K562 (cell line): ENCODE results near the gene TSPAN14. TPM values are rescaled to one million over a fixed set of nuclear protein-coding genes. Genes with fewer than 3 reads are reported as not detected.

Experiments used
- ATAC-seq: fragments of 200-7000 bp; cut with Tn5 transposase; 3 replicates; pipeline ENCODE4 v1.9.1; 2020; ENCODE audit warnings: moderate library complexity
- BruUV-seq: library from RNA; stranded (reverse); fragments of 400-500 nt; replicated peaks from 2 replicates; lab custom pipeline; 2021; lab: Mats Ljungman, UMichigan
- CTCF ChIA-PET: fragments of 300-600 bp; formaldehyde crosslinking; extraction: SDS; loops from one replicate; lab custom pipeline; 2021; ENCODE audit warnings: low intra/inter-chr PET ratio; lab: Yijun Ruan, JAX
- POLR2A ChIA-PET: fragments of 300-600, 350-650 bp; sonication (Branson Sonifier 250); formaldehyde crosslinking; extraction: SDS; loops from one replicate; lab custom pipeline; 2021; ENCODE audit warnings: antibody characterized with exemption, inconsistent platforms; lab: Yijun Ruan, JAX
- DNase-seq, 4 experiments: peaks; one replicate each; pipeline versions ENCODE4 v3.0.0 to v3.0.0-alpha.2; 2011 to 2018; ENCODE audit warnings: low spot score in 3 of 4, mixed read lengths in 3 of 4; ENCODE audit errors: extremely low read depth in 1 of 4
- FAIRE-seq: peaks from 2 replicates; lab custom pipeline; 2011; peaks lifted over from hg19 to GRCh38; lab: Jason Lieb, UNC
- H2AFZ ChIP-seq: 2 replicates; pipeline ENCODE4 v1.6.0; 2011; ENCODE audit warnings: low read depth, low read length, control low read depth, inconsistent platforms
- H3K27ac ChIP-seq: fragments of 200-600 bp; 3 replicates; pipeline ENCODE4 v1.8.0; 2011; ENCODE audit warnings: low read depth, mild to moderate bottlenecking, control low read depth, inconsistent platforms, low read length, moderate library complexity, mixed read lengths; ENCODE audit errors: extremely low read depth
- H3K27me3 ChIP-seq, 2 experiments: fragments of 300-600 bp in 1 of 2; 2 replicates in 1 of 2; 3 replicates in 1 of 2; pipeline versions ENCODE4 v1.6.0 to v1.8.0; 2011; ENCODE audit warnings: inconsistent platforms in 2 of 2, low read length in 2 of 2, mild to moderate bottlenecking in 1 of 2, mixed read lengths in 1 of 2, moderate library complexity in 1 of 2; ENCODE audit not compliant: control insufficient read depth in 2 of 2, insufficient read depth in 2 of 2
- H3K36me3 ChIP-seq: fragments of 300-600 bp; 3 replicates; pipeline ENCODE4 v1.8.0; 2011; ENCODE audit warnings: mild to moderate bottlenecking, low read length, inconsistent platforms; ENCODE audit not compliant: control insufficient read depth, insufficient read depth
- H3K4me1 ChIP-seq, 2 experiments: fragments of 200-600 bp in 1 of 2; replicated peaks in 1 of 2; 2 replicates in 1 of 2; 3 replicates in 1 of 2; pipeline versions ENCODE4 v1.5.1 to v1.8.0; 2011; ENCODE audit warnings: inconsistent platforms in 2 of 2, low read length in 2 of 2, mild to moderate bottlenecking in 1 of 2, mixed read lengths in 1 of 2, moderate library complexity in 1 of 2; ENCODE audit not compliant: control insufficient read depth in 2 of 2, insufficient read depth in 2 of 2
- H3K4me2 ChIP-seq: 2 replicates; pipeline ENCODE4 v1.6.1; 2011; ENCODE audit warnings: low read length, control low read depth, inconsistent platforms, mixed read lengths; ENCODE audit not compliant: insufficient read depth
- H3K4me3 ChIP-seq: fragments of 200-600 bp; sonication (generic), shearing (Covaris generic); 2 replicates; pipeline ENCODE4 v1.5.1; 2016; ENCODE audit warnings: control low read depth, inconsistent platforms
- H3K79me2 ChIP-seq: fragments of 200-600 bp; 3 replicates; pipeline ENCODE4 v1.8.0; 2011; ENCODE audit warnings: low read length, inconsistent platforms; ENCODE audit not compliant: control insufficient read depth, insufficient read depth
- H3K9ac ChIP-seq, 2 experiments: 2 replicates each; pipeline versions ENCODE4 v1.6.0 to v1.6.1; 2011; ENCODE audit warnings: low read depth in 2 of 2, low read length in 2 of 2, control low read depth in 1 of 2, inconsistent platforms in 1 of 2, mild to moderate bottlenecking in 1 of 2, mixed read lengths in 1 of 2; ENCODE audit not compliant: insufficient read depth in 1 of 2
- H3K9me1 ChIP-seq: one replicate; pipeline ENCODE4 v1.6.0; 2011; ENCODE audit warnings: inconsistent platforms, mild to moderate bottlenecking, low read length, moderate library complexity; ENCODE audit not compliant: control insufficient read depth, insufficient read depth
- H3K9me3 ChIP-seq: replicated peaks from 2 replicates; pipeline ENCODE4 v1.5.1; 2011; ENCODE audit warnings: low read depth, low read length, inconsistent platforms; ENCODE audit not compliant: control insufficient read depth, insufficient read depth
- H4K20me1 ChIP-seq: replicated peaks from 2 replicates; pipeline ENCODE4 v1.6.1; 2011; ENCODE audit warnings: low read length, inconsistent platforms, mixed read lengths; ENCODE audit not compliant: control insufficient read depth, insufficient read depth
- ARNT ChIP-seq, 2 experiments: fragments of 450-650 bp; IDR thresholded peaks; 2 replicates each; pipeline ENCODE4 v1.6.1; 2016; ENCODE audit warnings: mild to moderate bottlenecking in 1 of 2
- EHMT2 ChIP-seq: fragments of 450-650 bp; IDR thresholded peaks from 2 replicates; pipeline ENCODE4 v1.6.1; 2018; ENCODE audit warnings: antibody characterized with exemption
- ELF2 ChIP-seq: fragments of 250-450 bp; sonication (Bioruptor Pico); IDR thresholded peaks from 2 replicates; pipeline ENCODE4 v1.5.0; 2021; ENCODE audit warnings: mild to moderate bottlenecking
- FIP1L1 ChIP-seq: fragments of 200-400 bp; formaldehyde crosslinking; IDR thresholded peaks from 2 replicates; pipeline ENCODE4 v1.6.1; 2018; ENCODE audit warnings: mild to moderate bottlenecking, low read depth, low read length; ENCODE audit not compliant: poor library complexity, severe bottlenecking
- GABPA ChIP-seq: fragments of 200-800 bp; sonication (Bioruptor generic); conservative IDR thresholded peaks from 2 replicates; pipeline ENCODE4 v1.6.1; 2016; ENCODE audit warnings: low read depth, missing genetic modification characterization, missing compliant biosample characterization
- MAFF ChIP-seq: IDR thresholded peaks from 2 replicates; pipeline ENCODE4 v1.6.1; 2012; ENCODE audit warnings: low read length, improper control_type of control experiment
- MCM5 ChIP-seq: fragments of 450-650 bp; IDR thresholded peaks from 2 replicates; pipeline ENCODE4 v1.6.1; 2016; ENCODE audit warnings: low read depth
- MIER1 ChIP-seq: fragments of 450-650 bp; IDR thresholded peaks from 2 replicates; pipeline ENCODE4 v1.6.1; 2016; ENCODE audit warnings: antibody characterized with exemption, mild to moderate bottlenecking, low read depth
- PHF21A ChIP-seq: fragments of 450-650 bp; IDR thresholded peaks from 2 replicates; pipeline ENCODE4 v1.6.1; 2017; ENCODE audit warnings: low read depth, borderline replicate concordance
- SMARCA5 ChIP-seq: fragments of 450-650 bp; IDR thresholded peaks from 2 replicates; pipeline ENCODE4 v1.6.1; 2016
- TCF7L2 ChIP-seq: fragments of 150-350 bp; IDR thresholded peaks from 2 replicates; pipeline ENCODE4 v1.6.1; 2016; ENCODE audit warnings: low read depth, mild to moderate bottlenecking, low read length, moderate library complexity
- ZFX ChIP-seq: sonication (generic); formaldehyde crosslinking; IDR thresholded peaks from 2 replicates; pipeline ENCODE4 v1.8.0; 2022; ENCODE audit warnings: mild to moderate bottlenecking, missing genetic modification reagents, moderate library complexity
- WGBS: fragments of 100-300 bp; shearing (Covaris generic); methylation state at CpG from one replicate; pipeline ENCODE4 v1.1.6; 2016; ENCODE audit warnings: low coverage, mixed read lengths; ENCODE audit not compliant: insufficient coverage; ENCODE audit errors: missing lambda C conversion rate; 5-methylcytosine and 5-hydroxymethylcytosine counted together
- in situ Hi-C: fragments of 300-500 bp; cut with MboI; formaldehyde crosslinking; loops from 4 replicates; pipeline ENCODE4 v1.15.0; 2018; ENCODE audit warnings: inconsistent platforms, mixed read lengths
- intact Hi-C: fragments of 100-400 bp; cut with micrococcal nuclease; formaldehyde crosslinking; loops from 2 replicates; pipeline ENCODE4 v1.14.2; 2022
- polyA plus RNA-seq, 8 experiments: library from polyadenylated mRNA; depleted of rRNA in 4 of 8; stranded (reverse) in 5 of 8; unstranded in 3 of 8; fragments of >200 nt; fragmentation: Nextera tagmentation in 2 of 8; fragmentation: Illumina TruSeq in 1 of 8; extraction: Ambion mirVana in 2 of 8; extraction: Trizol in 1 of 8; gene quantifications; 2 replicates each; pipeline versions ENCODE4 v1.2.1 to v1.2.3, GENCODE V29; 2011 to 2014; ENCODE audit warnings: inconsistent platforms in 1 of 8, missing spikeins in 1 of 8
- total RNA-seq, 7 experiments: library from RNA; depleted of rRNA in 6 of 7; stranded (reverse); fragments of >200 nt in 6 of 7; fragmentation: Illumina TruSeq in 2 of 7; extraction: Trizol in 2 of 7; gene quantifications; 2 replicates each; pipeline versions ENCODE4 v1.2.1 to v1.2.3, GENCODE V29; 2011 to 2021; ENCODE audit warnings: low replicate concordance in 1 of 7
- TF ChIP-seq, protein P1 (sequence below): fragments of 450-650 bp; IDR thresholded peaks from 2 replicates; pipeline ENCODE4 v1.6.1; 2016; ENCODE audit warnings: low read depth, mild to moderate bottlenecking, moderate library complexity

The TSPAN14 gene
- total and polyA plus RNA-seq, 9 of the 15 experiments (the other 6 are each of a cell fraction or from before 2014, with no cell fraction given): 5.8 to 92.9 (median 23.3) TPM

DNA sequence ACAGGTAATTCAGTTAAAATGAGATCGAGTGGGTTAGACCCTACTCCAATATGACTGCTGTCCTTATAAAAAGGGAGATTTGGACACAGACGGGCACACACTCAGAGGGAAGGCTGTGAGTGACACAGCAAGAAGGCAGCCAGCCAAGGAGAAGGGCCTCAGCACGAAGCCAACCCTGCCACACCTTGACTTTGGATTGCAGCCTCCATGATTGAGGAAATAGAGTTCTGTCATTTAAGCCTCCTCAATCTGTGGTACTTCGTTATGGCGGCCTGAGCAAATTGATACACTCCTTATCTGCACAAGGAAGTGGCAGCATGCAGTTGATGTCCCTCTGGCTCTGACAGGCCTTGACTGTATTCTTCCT is 127.3 kb downstream of the TSPAN14 start:
- TF ChIP-seq GABPA (no peak), ELF2 (no peak), EHMT2 (no peak), TCF7L2 (no peak), MCM5 (no peak), MIER1 (no peak), SMARCA5 (no peak), ARNT (IDR thresholded peaks at IDR 0.05) (no peak), FIP1L1 (no peak), ZFX (CRISPR knock-in tag) (no peak), PHF21A (no peak), MAFF (no peak)
- TF ChIP-seq, protein P1, sequence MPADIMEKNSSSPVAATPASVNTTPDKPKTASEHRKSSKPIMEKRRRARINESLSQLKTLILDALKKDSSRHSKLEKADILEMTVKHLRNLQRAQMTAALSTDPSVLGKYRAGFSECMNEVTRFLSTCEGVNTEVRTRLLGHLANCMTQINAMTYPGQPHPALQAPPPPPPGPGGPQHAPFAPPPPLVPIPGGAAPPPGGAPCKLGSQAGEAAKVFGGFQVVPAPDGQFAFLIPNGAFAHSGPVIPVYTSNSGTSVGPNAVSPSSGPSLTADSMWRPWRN: no peak

More for the DNA sequence above, 127.3 kb downstream of the TSPAN14 start:
- H3K9me1 ChIP-seq: no peaks in the 10 kb centered on the region
- H3K27ac ChIP-seq: no peak overlapping the region
- no peaks in the 10 kb centered on the region for H3K9me3 ChIP-seq
- no peak overlapping the region for H3K4me2 ChIP-seq
- H3K4me3 ChIP-seq: no peak overlapping the region
- H3K79me2 ChIP-seq: no peaks in the 10 kb centered on the region
- FAIRE-seq (no peak), ATAC-seq (no peak), DNase-seq (no peak)
- 1% methylated on average over 5 of the region's 5 CpGs for WGBS
- peaks cover 8 to 33% of the 10 kb centered on the region in 2 experiments for H3K27me3 ChIP-seq
- no peaks in the 10 kb centered on the region for H4K20me1 ChIP-seq
- BruUV-seq: no TSS peak
- no peak overlapping the region for H2AFZ ChIP-seq
- intact Hi-C loops: no loop called here
- POLR2A ChIA-PET: no interaction called here
- CTCF ChIA-PET: no interaction called here
- no peaks in the 10 kb centered on the region for H3K36me3 ChIP-seq
- H3K9ac ChIP-seq: no peak overlapping the region
- in situ Hi-C loops: no loop called here
- peaks cover 0 to 6% of the 10 kb centered on the region in 2 experiments; a peak in 1 of 5 replicates for H3K4me1 ChIP-seq
